Measurements from ENCODE around the gene SCUBE1. TPM values are rescaled to one million over a fixed set of nuclear protein-coding genes. Genes with fewer than 3 reads are reported as not detected.
A peak's percentile ranks its signal among the peaks of the same experiment; 100 is the strongest.

The SCUBE1 gene
- total RNA-seq, 1 donor = 1.3 TPM

DNA sequence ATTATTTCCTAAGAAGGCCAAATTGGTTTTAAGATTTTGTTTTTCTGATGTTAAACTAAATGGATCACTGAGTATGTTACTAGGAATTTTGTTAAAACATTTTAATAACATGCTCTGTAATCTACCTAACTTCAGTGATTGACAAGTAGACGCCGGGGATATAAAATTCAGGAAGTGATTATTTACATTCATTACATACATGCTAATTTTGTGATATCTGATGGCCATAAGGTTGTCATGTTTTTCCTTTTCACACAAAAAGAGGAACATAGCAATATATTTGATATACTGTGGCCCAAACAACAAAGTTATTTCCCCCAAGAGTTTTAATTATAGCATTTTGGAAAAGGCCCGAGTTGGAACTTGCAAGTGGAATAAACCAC lies 12.1 kb downstream of the SCUBE1 start:
- peak in 1 of 3 donors; percentile 58 for DNase-seq (ENCODE audit: low read depth in 2 of 3, low spot score in 2 of 3)

DNA sequence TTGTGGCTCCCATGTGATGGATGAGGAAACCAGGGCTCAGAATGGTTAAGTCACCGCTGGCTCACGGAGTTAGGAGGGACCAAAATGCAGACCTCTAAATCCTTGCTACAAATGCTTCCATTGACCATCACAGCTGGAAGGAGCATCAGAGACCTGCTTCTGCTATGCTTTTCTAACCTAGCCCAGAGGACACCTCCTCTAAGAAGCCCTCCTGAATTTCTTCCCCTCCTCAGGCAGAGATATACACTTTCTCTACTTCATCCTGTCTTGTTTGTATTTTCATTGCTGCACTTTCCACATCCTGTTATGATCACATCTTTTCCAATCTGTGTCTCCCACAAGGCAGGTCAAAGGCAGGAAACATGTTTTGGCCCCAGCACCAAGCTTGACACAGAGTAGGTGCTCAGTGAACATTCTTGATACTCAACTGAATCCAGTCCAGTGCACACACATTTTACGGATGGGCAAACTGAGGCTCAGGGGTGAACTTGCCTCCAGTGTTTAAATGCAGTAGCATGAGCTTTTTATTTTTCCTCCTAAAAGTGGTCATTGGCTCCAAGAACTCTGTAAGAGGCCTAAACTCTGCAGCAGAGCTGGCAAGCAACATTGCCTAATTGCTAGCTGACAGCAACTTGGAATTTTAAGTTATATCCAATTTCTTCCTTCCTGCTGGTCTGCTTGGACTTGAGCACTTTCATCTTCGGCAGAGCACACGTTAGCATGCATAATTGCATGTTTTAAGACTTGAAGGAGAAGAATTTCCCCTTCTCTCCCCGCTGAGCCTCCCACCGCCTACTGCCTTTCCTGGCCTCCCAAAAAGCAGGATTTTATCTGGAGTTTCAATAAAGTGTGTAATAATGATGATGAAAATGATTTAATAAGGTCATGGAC lies 12.7 kb downstream of the SCUBE1 start:
- DNase-seq (ENCODE audit: low read depth in 2 of 3, low spot score in 2 of 3) = no peak

DNA sequence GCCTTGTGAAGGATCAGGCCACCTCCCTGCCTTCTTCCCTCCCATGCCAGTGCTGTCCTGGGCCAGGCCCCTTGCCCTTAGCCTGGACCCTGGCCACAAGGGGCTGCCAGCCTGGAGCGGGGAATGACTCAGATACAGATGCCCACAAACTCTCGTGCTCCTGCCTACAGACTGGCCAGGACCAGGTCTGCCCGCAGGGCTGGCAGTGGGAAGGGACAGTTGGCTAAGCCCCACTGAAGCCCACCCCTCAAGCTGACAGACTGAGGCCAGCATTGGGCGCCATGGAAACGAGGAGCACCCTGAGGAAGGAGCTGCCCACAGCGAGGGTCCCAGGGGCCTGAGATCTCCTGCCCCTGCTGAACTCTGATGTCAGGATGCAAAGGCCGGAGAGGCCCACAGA lies 14.1 kb downstream of the SCUBE1 start:
- no peak for DNase-seq (ENCODE audit: low read depth in 2 of 3, low spot score in 2 of 3)

DNA sequence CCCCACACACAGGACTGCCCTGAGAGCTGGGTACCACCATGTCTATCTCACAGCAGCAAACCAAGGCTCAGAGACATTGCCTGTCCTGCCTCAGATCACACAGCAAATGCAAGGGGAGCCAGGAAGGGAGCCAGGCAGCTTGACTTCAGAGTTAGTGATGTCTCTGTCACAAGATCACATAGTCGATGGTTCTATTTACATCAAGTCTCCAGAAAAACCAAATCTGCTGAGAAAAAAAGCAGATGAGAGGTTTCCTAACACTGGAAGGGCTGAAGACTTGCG lies 16.1 kb downstream of the SCUBE1 start:
- DNase-seq (ENCODE audit: low read depth in 2 of 3, low spot score in 2 of 3) = no peak

DNA sequence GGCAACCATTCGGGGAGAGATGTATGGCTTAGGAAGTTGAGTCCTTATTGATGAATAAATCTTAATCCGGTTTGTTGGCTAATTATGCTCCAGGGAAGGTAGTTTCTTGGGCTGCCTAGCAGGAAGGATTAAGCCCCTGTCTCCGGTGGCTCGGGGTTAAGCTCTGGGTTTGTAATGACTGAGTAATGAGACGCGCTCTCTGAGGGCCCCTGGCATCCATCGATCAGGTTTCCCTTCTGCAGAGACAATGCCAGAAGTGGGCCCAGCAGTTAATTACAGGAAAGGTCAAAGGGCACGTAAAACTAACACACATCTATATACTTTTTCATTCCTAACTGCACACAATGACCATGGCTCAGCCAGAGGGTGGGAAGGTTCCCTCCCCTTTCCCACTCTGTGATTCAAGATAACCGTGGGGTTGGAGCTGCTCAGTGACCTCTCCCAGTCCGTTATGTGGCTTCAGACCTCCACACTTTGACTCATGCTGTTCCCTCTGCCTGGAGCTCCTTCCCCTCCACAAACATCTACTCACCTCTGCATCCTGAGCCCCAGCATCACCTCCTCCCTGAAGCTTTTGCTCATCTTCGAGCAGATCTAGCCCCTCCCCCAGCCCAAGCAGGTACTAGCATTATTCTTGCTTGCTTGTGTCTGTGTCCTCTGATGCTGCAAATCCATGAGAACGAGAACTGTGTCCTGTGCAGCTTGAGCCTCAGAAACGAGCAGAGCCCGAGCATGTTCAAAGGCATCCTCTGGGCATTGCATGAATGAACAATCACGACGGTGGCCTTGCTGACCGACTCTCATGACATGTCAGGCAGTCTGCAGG lies 16.6 kb downstream of the SCUBE1 start:
- DNase-seq (ENCODE audit: low read depth in 2 of 3, low spot score in 2 of 3) = no peak

DNA sequence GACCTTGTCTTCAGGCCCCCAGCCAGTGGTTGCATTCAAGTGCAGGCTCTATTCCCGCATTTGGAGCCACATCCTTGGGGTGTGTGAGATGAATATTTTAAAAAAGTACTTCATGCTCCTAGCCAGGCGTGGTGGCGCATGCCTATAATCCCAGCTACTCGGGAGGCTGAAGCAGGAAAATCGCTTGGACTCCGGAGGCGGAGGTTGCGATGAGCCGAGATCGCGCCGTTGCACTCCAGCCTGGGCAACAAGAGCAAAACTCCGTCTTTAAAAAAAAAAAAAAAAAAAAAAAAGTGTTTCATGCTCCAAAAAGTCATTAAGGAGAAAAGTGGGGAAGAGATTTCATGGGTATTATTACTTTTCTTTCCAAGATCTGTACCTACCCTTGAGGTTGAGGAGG lies 18.0 kb downstream of the SCUBE1 start:
- no peak for DNase-seq (ENCODE audit: low read depth in 2 of 3, low spot score in 2 of 3)

DNA sequence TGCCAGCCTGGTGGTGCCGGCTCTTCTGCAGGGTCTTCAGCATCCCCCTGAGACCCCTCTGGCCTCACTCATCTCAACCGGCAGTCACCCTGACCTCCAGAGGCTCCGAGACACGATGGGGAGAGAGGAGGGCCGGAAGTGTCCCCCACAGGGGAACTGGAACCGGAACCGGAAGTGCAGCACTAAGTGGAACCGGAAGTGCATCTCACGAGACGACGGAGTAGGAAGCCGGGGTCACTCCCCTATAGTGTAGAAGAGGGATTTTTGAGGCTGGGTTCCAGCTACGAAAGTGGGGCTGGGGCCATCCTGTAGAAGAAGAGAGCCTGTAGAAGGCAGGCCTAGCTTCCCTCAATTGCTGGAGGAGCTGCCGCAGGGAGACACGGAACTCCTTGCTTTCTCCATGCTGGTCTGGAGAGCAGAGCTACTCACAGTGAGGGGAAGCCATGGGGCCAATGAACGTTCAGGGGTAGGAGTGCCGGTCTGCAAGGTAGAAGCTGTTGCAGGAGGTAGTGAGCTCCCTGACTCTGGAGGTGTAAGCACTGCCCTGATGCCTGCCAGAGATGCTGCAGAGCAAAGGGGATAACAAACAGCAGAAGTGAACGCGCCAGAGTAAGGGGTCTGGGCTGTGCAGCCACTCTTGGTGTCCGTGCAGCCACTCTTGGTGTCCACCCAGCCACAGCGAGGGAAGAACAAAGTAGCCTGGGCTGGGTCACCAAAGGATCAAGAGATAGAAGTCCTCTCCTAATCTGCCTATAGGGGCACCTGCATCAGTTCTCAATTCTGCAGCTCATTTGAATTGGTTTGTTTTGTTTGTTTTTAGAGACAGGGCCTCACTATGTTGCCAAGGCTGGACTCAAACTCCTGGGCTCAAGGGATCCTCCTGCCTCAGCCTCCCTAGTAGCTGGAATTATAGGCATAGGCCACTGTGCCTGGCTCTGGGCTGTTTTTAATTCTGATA lies 21.9 kb downstream of the SCUBE1 start:
- DNase-seq (ENCODE audit: low read depth in 2 of 3, low spot score in 2 of 3) = no peak

DNA sequence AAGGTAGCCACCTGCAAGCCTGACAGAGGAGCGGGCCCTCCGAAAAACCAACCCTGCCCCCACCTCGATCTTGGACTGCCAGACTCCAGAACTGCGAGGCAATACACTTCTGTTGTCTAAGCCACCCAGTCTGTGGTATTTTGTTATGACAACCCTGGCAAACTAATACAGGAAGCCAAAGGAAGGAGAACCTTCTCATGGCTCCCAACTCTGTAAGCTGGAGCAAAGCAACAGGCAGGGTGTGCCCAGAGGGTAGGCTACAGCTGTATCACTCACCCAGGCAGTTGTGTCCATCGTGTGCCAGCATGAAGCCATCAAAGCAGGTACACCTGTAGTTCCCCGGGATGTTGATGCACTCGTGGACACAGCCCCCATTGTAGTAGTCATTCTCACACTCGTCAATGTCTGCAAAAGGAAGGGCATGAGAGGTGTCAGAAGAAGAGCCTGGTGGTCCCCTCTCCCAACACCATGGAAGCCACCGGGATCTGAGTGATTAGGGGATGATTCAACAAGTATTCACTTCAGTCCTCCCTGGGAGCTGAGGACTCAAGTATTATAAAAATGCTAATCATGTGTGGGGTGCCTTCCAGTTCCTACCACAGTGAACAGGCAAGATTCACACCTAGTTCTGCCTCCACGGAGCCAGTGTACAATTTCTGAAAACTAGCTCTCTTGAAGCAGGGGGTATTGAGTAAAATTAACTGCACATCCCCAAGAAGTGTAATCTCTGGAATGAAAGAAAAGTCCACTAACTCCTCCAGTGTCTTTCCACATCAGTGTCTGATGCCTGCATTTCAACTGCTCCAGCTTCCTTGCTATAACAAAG lies 23.3 kb downstream of the SCUBE1 start:
- DNase-seq (ENCODE audit: low read depth in 2 of 3, low spot score in 2 of 3) = peak in 1 of 3 donors; percentile 52

DNA sequence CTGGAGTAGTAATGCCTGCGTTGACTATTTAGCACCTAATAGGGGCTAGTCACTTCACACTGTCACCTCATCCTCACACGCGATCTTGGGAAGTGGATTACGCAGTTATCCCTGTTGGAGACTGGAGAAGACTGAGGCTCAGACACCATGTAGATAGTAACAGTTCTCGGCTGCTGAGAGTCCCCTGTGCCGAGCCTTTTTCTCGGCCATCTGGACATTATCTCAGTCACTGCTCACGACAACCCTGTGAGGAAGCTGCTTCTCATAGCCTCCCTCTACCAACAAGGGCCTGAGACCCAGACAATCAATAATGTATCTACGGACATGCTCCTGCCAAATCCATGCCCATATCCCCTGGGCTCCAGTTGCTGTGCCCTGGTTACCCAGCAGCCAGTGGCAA lies 25.9 kb downstream of the SCUBE1 start:
- DNase-seq (ENCODE audit: low read depth in 2 of 3, low spot score in 2 of 3) = no peak

DNA sequence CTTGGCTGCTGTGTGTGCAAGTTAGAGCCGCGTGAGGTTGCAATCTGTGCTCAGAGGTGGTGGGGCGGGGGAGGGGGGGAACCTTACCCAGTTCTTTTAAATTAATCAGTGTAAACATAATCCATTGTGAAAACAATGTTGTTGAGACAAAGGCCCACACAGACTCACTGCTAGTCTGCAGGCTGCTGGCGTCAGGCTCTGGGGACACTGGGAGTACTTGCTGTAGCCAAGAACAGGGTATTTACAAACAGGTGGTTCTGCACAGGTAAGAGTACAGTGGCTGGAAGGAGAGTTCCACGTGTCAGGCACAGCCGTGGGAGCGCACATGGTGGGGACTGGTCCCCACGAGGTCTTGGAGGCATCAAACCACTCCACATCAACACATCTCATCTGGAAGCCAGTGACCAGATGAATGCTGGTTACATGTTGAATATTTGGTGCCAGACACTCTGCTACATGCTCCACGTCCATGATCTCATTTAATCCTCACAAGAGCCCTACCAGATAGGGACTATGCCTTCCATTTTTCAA lies 27.4 kb downstream of the SCUBE1 start:
- DNase-seq (ENCODE audit: low read depth in 2 of 3, low spot score in 2 of 3) = no peak

DNA sequence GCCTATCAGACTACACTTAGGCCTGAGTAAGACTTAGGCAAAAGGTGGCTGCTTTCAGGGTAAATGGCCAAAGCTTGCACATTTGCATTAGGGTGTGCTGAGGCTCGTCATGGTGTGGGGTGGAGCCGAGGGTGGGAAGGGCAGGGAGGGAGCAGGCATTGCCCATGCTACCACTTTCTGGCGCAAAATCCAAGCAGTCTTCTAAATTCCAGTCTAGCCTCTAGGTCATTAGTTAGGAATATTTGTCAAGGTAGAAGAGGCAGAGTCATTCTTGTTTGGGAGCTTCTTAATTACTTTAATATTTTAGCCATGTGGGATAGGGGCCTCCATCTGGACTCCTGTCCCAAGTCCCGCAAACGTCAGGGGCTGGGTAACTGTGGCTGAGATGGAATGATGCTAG lies 28.6 kb downstream of the SCUBE1 start:
- no peak for DNase-seq (ENCODE audit: low read depth in 2 of 3, low spot score in 2 of 3)

DNA sequence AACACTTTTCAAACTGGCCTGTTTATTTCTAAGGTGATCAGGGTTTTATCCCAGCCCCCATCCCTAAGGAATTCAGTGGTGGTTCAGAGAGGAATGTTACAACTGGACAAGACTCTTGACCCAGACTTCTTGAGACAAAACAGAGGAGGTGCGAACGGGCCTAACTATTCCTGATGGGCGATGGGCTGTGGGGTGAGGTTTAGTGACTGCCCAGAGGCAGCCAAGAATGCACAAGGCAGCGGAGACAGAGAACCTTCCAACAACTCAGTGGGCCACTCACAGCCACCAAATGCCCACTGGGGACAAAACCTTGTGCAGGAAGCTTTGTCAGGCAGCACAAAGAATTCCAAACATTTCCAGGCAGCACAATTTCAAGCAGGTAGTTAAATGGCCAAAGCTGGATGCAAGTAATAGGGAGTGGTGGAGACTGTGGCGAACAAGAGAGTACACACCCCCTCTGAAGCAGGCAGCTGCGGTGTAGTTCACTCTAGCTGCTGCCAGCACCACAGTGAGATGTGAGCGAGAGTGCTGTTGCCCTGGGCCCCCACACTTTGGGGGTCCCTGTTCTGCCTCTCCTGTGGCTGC lies 29.2 kb downstream of the SCUBE1 start:
- no peak for DNase-seq (ENCODE audit: low read depth in 2 of 3, low spot score in 2 of 3)

DNA sequence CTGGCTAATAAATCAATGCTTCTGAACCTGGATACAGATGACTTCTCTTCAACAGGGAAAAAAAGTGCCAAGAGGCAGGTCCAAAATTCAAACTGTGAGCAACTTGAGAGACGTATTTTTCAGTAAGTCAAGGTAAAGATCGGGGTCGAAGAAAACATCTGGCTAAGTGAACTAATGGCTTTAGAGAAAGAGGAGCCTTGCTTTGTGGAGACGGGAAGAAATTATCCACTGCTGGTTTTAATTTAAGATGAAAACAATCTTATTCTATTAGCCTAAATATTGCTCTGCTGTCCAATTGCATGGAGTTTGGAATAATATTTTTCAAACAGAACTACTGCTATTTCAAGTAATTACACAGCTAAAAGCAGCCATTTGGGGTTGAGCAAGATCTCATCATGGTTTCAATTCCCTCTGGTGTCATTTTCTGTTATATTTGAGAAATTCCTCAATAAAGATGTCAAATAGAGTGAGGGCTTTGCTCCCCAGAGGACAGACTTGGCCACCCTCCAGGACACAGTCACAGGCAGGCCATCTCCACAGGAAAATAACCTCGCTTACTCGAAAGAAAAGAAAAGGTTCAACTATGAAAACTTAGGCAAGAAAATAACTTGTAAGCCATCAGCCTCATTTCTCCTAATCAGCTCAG lies 29.8 kb downstream of the SCUBE1 start:
- no peak for DNase-seq (ENCODE audit: low read depth in 2 of 3, low spot score in 2 of 3)

DNA sequence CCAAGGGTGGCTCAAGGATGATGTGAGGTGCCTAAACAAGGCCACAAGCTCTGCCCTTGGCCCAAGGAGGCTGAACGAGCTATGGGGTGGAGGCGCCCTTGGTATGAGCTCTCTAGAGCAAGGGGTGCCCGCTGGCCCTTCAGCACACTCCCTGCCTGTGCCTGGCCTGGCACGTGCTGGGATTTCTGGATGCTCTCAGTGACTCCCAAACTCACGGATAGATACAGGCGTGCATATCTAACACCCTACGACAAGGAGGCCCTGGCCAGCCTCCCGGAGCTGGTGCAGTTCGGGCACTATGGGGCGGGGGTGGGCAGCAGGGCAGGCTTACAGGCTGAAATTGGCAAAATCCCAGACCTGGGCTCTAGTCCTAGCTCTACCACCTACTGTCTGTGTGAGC lies 30.6 kb downstream of the SCUBE1 start:
- no peak for DNase-seq (ENCODE audit: low read depth in 2 of 3, low spot score in 2 of 3)

DNA sequence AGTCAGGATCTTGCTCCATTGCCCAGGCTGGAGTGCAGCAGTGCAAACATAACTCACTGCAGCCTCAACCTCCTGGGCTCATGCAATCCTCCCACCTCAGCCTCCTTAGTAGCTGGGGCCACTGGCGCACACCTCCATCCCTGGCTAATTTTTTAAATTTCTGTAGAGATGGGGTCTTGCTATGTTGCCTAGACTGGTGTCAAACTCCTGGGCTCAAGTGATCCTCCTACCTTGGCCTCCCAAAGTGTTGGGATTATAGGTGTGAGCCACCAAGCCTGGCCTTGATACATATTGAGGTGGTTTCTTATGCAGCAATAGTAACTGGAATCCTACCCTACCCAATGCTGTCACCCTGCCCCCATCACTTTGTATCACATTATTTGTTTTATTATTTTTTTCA lies 32.4 kb downstream of the SCUBE1 start:
- DNase-seq (ENCODE audit: low read depth in 2 of 3, low spot score in 2 of 3) = no peak

DNA sequence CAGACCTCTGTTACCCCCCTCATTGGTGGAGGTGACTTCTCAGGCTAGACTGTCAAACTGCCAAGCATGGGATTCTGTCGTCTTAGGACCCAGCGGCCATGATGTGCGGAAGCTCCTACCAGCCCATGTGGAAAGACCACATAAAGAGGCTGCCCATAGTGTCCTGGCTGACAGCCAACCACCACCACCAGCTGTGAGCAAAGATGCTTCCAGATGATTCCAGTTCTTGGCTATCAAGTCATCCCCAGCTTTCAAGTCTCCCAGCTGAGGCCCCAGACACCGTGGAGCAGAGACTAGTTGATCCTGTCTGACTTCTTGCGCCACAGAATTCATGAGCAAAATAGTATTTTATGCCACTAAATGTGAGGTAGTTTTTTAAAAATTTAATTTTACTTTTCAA lies 32.9 kb downstream of the SCUBE1 start:
- DNase-seq (ENCODE audit: low read depth in 2 of 3, low spot score in 2 of 3) = peak in 1 of 3 donors; percentile 19

DNA sequence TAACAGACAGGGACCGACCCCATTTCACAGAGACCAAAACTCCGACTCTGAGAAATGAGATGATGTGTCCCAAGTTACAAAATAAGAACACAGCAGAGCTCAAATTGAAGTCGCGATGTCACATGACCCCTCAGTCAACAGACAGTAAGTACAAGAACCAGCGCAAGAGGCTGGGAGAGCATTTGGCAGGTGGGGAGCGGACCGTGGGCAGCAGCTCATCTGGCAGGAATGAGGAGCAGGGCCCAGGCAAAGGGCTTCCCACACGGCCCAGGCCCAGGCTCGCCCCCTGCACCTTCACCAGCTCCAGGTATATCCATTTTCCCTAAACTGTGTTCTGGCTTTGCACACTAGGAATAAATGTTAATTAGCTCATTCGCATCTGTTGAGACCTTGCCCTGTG lies 34.3 kb downstream of the SCUBE1 start:
- DNase-seq (ENCODE audit: low read depth in 2 of 3, low spot score in 2 of 3) = no peak

DNA sequence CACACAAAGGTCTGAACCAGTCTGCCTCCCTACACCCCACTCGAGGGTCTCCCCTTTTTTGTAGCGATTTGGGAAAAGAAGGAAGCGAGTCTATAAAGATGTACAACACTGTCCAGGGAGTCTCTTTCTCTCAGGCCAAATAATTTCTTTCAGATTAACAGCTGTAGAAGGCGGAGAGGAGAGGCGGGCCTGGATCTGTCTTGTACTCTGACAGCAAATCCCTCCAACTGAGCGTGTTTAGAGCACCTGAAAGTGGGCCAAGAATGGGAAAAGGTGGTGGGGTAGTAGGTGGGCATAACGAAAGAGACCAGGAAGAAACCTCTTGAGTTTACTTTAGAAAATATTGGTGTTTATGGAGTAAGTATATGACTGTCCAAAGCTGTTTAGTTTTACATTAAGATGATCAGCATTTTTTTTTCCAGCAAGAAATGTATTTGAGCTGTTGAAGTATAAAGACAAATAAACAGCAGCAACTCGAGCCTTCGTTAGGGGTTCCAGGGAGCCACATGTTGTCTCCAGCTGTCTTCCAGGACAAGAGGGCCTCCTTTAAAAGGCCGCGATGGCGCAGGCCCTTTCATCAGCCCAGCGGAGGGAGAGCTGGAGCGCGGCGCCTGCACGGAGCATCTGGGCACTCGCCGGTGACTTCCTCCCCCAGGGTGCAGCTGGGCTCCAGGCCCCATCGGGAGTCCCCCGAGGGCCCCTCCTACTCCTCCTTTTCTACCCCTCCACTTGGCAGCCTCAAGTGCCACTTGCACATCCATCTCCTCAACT lies 34.9 kb downstream of the SCUBE1 start:
- peak in 1 of 3 donors; percentile 14 for DNase-seq (ENCODE audit: low read depth in 2 of 3, low spot score in 2 of 3)
